Measurements from ENCODE around the gene GMPR. TPM values are rescaled to one million over a fixed set of nuclear protein-coding genes. Genes with fewer than 3 reads are reported as not detected.

GMPR gene
- total RNA-seq, 1 donor from 2014 or later, result 112 TPM

DNA sequence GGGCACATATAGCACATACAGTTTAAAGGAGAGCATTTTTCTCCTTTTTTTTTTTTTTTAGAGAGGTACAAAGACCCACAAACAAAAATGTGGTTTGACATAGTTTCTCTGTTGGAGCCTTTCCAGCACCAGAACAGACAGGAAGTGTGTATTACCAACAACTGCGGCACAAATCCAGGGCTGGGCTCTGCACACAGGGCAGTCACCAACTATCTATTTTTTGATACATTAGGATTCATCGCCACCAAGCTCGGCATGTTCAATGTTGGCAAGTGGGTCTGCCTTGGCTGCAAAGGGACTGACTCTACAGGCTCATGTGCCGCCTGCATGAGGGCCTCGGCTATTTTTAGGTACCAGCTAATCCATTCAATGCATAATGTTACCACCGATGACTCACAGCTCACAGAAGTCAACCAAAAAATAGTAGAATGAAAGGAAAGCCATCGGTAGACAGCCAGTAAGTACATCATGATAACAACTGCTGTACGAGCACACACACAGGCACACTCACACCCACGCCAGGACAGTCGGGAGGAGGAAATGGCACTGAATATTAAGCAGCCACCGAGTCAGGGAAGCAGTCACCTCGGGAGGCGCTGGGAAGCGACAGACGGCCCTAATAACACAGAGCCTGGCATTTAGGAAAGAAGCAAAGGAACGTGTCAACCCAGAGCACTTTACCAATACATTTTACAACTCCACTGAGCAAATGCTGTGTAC, 81.6 kb downstream of the GMPR start:
- intact Hi-C loops (cut with micrococcal nuclease), result no loop called here
- DNase-seq, result peak; percentile 74
- peak; percentile 85 for ATAC-seq

DNA sequence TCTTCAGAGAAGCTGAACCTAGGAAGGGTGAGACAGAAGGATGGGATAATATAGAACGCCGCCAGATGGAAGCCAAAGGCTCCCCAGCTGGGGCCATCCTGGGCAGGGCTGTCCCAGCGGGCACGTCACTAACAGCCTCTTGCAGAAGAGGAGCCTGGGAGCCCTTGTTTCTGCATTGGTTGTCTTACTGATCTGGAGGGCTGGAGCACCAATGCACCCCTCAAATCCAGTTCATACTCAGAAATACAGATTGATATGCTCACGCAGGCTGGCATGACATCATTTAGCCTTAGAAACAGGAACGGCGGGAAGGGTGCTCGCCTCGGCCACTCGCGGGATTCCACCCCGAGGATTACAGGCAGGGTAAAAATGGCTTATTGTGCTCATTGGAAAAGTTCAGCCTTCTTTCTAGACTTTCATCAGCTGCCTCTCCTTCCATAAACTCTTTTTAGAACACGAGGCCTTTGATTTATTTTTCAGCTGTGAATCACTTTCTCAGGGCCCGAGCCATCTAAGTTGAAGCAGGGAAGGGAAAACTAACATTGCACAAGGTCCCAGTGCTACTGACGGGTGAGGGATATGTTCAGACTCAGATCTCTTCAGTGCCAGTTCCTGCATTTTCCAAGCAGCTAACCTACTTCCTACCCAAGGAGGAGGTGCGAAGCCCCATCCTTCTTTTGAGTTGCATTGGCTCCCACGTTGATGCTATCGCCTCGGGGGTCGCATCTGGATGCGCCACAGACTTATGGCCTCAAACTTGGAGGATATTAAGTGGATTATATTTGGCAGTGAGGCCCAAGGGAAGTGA, 82.3 kb downstream of the GMPR start:
- ATAC-seq (peak; percentile 55), DNase-seq (peak; percentile 40)
- intact Hi-C loops (cut with micrococcal nuclease), result no loop called here

DNA sequence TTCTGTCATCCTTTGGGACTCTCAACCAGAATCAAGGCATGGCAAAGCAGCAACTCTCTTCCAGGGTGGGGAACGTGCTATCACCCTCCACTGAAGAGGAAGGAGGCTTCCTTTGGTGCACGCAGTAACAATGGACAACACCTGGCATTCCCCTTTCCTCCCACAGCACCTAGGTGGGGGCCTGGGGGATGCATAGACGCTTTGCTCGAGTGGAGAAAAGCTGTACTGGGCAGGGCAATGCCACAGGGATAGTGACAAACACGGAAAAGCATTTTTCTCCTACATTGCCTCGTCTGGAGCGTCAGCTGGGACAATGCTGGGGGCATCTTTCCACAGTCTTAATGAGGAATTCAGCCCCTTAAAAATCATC, 82.9 kb downstream of the GMPR start:
- intact Hi-C loops (cut with micrococcal nuclease), result no loop called here

DNA sequence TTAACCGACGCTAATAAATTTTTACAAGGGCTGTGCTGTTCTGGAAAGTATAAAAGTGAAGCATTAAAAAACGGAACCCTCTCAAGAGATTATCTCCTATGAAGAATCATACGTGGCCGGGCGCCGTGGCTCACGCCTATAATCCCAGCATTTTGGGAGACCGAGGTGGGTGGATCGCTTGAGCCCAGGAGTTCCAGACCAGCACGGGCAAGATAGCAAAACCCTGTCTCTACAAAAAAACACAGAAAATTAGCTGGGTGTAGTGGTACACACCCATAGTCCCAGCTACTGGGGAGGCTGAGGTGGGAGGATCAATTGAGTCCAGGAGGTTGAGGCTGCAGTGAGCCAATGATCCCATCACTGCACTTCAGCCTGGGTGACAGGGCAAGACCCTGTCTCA, 83.4 kb downstream of the GMPR start:
- no peak for DNase-seq
- ATAC-seq, result no peak
- intact Hi-C loops (cut with micrococcal nuclease), result no loop called here

More for the DNA sequence above, 82.9 kb downstream of the GMPR start:
- DNase-seq, result no peak
- no peak for ATAC-seq

DNA sequence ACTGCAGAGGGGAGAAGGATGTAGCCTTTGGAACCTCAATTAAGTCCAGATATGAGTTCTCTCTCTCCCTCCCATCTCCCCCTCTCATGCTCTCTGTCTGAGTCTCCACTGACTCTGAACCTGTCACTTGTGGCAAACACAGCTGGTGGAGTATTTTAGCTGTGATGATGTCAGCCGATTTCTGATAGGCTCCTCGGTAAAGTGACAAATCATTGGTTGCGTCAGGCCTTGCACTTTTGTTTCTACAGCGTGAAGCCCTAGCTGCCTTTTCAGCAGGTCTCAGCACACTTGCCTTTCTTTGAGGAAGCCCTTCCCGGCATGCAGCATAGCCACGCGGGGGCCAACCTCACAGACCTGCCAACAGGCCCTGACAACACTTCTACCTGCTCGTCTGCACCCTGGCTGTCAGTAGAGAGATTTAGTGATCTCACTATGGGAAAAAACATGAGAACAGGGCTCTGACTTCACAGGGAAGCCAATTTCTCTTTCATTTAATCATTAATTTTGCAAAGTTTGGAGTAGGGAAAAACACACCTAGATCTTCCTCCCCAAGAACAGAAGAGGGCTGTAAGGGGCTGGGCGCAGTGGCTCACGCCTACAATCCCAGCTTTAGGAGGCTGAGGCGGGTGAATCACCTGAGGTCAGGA, 84.4 kb downstream of the GMPR start:
- peak; percentile 68 for ATAC-seq
- peak; percentile 69 for DNase-seq
- intact Hi-C loops (cut with micrococcal nuclease), result no loop called here

DNA sequence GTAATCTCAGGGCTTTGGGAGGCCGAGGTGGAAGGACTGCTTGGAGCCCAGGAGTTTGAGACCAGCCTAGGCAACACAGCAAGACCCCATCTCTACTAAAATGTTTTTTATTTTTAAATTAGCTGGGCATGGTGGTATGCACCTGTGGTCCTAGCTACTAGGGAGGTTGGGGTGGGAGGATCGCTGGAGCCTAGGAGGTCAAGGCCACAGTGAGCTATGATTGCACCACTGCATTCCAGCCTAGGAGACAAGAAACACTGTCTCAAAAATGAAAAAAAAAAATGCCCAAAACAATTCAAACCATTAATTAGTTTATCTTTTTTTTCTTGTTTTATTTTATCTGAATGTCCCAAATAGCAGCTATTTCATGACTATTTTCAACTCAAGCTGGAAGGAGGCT, 85.8 kb downstream of the GMPR start:
- ATAC-seq (no peak), DNase-seq (no peak)
- intact Hi-C loops (cut with micrococcal nuclease), result no loop called here

DNA sequence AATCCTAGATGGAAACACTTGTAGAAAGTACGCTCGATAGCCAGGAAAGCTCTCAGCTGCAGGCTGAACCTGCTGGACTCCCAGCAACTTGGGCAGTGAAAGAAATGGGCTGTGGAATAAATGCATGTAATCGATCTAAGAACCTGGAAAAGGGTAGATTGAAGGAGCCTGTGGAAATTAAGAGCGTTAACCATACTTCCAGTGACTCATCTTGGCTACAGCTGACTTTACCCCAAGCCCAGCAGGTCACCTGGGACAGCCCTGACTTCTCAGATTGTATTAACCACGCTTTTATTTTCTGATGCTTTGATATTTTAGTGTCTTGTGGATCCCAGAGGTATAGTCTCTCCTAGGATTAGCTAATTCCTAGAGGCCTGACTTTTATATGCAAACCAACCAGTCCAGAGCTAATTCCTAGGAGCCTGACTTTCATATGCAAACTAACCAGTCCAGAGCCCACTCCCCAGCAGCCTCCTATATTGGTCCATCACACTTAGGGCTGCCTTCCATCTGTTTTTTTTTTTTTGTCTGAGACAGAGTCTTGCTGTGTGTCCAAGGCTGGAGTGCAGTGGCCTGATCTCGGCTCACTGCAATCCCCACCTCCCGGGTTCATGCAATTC, 86.3 kb downstream of the GMPR start:
- intact Hi-C loops (cut with micrococcal nuclease), result no loop called here
- DNase-seq (no peak), ATAC-seq (no peak)

DNA sequence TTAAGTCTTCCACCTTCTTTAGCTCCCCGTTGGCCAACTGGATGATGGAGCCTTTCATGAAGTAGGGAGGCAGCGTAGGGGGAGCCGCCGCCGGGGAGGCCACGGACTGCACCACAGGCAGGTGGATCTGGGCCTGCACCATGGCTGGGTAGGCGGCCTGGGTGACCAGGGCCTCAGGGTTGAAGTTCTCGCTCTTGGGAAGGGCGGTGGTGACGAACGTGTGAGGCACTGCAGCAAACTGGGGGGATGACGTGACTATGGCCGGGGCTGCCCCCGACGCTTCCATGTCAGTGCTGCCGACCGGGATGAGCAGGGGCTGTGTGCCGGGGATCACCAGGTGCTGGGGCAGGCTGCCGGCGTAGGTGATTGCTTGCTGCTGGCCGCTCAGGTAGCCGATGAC, 88.1 kb downstream of the GMPR start:
- DNase-seq, result no peak
- intact Hi-C loops (cut with micrococcal nuclease), result no loop called here
- ATAC-seq, result no peak

DNA sequence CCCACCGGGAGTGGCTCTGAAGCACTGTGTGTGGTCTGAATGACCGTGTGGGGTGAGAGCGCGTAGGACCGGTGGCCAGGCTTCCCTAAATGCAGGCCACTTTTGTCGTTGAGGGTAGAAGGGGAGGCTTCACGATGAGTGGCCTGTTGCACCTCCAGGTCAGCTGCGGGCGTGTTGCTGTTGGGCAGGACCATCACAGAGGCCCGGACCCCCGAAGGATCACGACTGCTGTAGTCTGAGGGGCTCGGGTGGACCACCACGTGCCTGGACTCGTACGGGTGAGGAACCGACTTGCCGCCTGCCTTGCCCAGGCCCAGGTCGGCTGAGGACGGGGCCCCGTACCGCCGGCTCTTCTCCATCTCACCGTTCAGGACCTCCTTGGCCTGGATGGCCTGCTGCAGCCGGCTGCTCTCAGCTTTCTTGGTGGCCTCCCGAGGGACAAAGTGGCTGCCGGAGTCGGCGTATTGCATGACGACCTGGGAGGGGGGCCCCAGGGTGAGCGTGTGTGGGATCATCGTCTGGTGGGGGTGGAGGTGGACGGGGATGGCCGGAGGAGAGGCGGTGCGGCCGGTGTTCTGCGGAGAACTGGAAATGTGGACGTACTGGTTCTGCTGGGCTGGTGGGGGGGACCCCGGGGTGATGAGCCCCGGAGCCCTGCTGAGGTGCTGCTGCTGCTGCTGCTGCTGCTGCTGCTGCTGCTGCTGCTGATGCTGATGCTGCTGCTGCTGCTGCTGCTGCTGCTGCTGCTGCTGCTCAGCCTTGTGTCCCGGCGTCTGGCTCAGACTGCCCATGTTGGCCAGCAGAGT, 88.8 kb downstream of the GMPR start:
- intact Hi-C loops (cut with micrococcal nuclease), result no loop called here
- no peak for ATAC-seq
- no peak for DNase-seq

DNA sequence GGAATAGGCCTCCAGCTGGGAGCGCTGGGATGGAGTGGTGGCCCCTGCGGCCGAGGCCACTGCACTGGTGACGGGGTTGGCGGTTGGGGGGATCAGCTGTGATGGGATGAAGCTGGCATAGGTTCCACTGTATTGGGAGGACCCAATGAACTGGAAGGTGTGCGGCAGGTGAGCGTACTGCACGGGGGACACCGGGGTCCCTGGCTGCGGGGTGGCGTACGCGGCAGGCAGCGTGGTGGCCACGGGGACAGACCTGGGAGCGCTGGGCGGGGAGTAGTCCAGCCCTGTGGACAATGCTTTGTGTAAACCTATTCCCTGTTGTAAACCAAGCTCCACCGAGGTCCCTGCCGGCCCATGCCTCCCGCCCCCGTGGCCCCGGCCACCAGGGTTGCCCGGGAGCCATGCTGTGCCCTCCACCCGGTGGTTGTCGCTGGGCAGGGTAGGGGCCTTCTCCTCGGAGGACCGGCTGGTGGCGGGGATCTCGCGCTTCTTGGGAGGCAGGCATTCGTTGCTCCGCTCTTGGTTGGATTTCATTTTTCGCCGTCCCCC, 89.5 kb downstream of the GMPR start:
- no peak for ATAC-seq
- DNase-seq, result no peak
- intact Hi-C loops (cut with micrococcal nuclease), result no loop called here

DNA sequence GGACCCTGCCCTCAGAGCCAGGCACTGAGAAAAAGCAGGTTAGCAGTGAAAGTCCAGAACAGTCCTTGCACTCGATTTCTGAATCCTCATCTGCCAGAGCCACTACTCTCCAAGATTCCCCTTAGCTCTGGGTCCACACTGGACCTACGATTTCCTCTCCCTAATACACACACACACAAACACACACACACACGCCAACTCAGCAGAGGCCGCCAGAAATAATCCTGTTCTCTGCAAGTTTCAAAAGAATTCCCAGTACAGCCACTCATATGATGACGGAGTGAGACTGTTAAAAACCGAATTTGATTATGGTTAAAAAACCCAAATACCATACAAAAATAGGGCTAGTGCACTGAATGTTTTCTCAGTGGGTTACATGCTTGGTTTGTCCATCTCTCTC, 90.8 kb downstream of the GMPR start:
- ATAC-seq, result no peak
- no peak for DNase-seq
- intact Hi-C loops (cut with micrococcal nuclease), result no loop called here

DNA sequence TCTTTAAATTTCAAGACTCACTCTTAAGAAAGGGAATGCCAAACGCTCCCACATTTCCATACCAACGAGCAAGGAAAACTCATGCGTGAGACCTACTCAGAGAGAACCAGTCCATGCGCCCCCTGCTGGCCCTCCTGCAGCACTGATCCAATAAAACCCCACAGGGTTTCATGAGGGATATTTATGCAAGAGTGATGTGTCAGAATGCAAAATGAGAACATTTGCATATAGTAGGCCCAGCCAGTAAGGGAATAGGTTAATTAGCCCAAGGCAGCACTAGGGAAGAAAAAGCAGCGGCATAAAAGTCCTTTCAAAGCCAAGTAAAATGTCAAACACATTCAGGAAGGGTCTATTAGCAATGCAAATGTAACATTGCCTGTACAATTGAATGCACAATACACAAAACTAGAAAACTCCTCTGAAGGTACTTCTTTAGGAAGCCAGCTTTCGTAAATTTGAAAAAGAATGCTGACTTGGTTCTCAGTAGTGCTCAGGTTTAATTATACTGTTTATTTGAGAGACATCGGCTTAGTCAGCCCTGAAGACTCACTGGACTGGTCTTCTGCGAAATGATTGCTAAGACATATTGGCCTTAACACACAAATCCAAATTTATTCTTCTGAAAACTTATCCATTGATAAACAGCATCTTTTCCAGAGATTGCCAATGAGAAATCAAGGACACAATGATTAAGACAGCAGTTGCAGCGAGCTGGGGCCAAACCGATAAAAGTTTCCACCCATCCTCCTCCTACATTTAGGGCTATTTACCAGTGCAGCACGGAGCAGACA, 93.2 kb downstream of the GMPR start:
- peak; percentile 73 for DNase-seq
- intact Hi-C loops (cut with micrococcal nuclease), result loop anchor here (2.0 to 10.0 kb wide), 2 partner anchors 75 to 433 kb away; partner anchors contain the start of gene ATXN1
- peak; percentile 79 for ATAC-seq

DNA sequence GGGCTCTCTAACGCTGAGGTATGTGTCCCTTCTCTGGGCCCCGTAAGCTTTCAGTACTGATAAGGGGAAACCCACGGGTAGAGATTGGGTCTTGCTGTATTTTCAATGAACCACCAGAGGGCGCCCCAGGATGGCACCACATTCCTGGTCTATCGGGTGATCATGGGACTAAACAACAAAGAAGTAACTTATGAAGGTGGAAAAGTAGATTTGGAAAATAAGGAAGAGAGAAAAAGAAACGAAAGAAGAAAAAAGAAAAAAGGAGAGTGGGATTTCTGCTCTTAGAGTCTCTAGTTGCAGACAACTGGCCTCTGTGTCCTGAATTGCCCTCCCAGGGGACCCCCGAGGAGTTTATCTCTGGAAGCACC, 93.8 kb downstream of the GMPR start:
- DNase-seq, result peak; percentile 68
- intact Hi-C loops (cut with micrococcal nuclease), result loop anchor here (2.0 to 10.0 kb wide), 2 partner anchors 75 to 433 kb away; partner anchors contain the start of gene ATXN1
- peak; percentile 82 for ATAC-seq

DNA sequence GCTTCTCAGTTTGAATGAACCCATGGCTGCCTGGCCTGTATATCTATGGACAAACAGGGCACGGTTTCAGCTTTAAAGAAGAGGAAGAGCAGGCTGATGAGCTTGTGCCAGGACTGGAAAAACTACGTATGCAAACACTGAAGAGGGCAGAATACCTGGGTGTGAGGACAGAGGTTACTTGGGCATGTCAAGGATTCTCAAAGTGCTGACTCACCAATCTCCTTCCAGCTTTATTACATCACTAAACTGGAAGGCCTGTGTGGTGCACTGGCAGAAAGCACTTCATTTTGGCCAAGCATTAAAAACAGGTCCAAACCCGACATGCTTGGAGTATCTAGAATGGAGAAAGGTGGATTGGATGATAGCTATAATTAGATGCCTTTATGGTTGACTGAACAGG, 95.2 kb downstream of the GMPR start:
- DNase-seq, result no peak
- ATAC-seq, result no peak
- intact Hi-C loops (cut with micrococcal nuclease), result loop anchor here (2.0 to 10.0 kb wide), 2 partner anchors 73 to 431 kb away; partner anchors contain the start of gene ATXN1

DNA sequence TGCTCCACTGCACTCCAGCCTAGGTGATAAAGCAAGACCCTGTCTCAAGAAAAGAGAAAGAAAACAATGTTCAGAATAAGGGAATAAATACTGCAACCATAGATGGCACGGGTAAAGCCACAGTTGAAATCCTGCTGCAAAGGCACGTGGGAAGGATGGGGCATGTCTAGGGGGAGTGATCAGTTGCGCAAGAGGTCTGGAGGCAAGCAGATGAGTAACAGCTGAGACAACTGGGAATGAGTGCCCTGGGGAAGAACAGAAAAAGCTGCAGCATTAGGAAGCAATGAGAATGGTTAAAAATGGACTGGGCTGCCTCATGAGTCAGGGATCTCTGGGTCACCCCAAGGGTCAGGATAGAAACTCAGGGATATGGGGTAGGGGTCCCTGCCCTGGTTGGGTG, 96.3 kb downstream of the GMPR start:
- DNase-seq, result no peak
- intact Hi-C loops (cut with micrococcal nuclease), result loop anchor here (10.0 kb wide), 1 partner anchor 430 kb away; the partner anchor contains the start of gene ATXN1
- peak; percentile 46 for ATAC-seq

DNA sequence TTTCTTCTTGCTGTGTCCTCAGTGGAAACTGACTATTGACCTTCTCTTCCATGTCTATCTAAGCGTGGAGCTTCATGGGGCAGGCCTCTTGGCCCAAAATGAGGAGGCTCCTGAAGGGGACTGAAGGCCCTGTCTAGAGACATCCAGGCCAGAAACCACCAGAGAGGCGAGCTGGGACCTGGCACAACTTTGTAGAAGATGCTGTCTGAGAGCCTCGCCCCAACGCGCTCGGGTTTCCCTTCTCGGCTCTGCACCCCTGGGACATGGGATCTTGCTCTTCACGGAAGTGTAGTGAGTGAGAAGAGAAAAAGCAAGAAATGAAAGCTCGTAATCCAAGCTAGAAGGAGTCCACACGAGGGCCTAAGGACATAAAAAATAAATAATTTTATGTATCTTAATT, 96.8 kb downstream of the GMPR start:
- no peak for ATAC-seq
- no peak for DNase-seq
- intact Hi-C loops (cut with micrococcal nuclease), result loop anchor here (10.0 kb wide), 1 partner anchor 430 kb away; the partner anchor contains the start of gene ATXN1

DNA sequence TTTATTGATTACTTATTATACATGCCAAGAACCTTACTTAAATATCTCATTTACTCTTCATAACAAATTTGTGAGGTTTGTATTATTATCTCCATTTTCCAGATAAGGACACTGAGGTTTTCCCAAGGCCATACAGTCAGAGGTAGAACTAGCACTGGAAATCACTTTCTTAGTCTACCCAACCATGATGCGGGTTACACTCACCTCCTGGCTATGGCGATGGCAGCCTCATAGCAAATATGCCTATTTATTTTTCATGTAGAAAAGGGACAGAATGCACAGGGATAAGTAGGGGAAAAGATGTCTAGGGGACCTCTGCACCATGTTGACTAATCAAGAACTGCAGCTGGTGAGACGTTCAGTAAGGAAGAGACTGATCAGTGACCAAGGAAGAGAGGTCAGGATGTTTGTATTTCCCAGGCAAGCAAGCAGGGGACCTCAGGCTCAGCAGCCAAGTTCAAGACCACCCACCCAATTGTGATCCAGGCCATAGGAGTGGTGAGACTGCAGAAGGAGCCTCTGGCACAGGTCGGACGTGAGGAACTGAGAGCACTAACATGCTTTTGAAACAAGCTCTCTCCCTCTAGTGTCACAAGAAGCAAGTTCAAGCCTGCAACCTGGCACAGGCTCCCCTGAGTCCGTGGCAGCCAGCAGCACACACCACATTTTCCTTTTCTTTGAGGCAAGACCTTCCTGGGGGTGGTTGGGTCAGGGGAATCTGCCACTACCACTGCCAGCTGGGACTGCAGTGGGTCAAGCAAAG, 97.8 kb downstream of the GMPR start:
- DNase-seq (no peak), ATAC-seq (no peak)
- intact Hi-C loops (cut with micrococcal nuclease), result loop anchor here (10.0 kb wide), 1 partner anchor 429 kb away; the partner anchor contains the start of gene ATXN1

Data from left ventricle myocardium superior (tissue), 1 donor.